Esophagus muscularis mucosa (tissue), 4 donors: Measurements from ENCODE around the gene TAC4. TPM values are rescaled to one million over a fixed set of nuclear protein-coding genes. Genes with fewer than 3 reads are reported as not detected.

Experiments used
- DNase-seq: peaks from one replicate; pipeline ENCODE4 v3.0.0-alpha.2; 2017; ENCODE audit errors: extremely low spot score
- H3K27ac ChIP-seq, 4 donors: fragments of 200-600 bp; sonication (generic); replicated peaks in 1 of 4; 1 replicate in 3 of 4; 2 replicates in 1 of 4; pipeline ENCODE4 v1.5.1; 2016 to 2019; ENCODE audit warnings: mild to moderate bottlenecking in 1 of 4
- H3K27me3 ChIP-seq, 4 donors: fragments of 200-600 bp; sonication (generic); one replicate each; pipeline versions ENCODE4 v1.5.1 to v1.6.0; 2016 to 2019
- H3K36me3 ChIP-seq, 4 donors: fragments of 200-600 bp; sonication (generic); one replicate each; pipeline ENCODE4 v1.5.1; 2016 to 2019
- H3K4me1 ChIP-seq, 4 donors: fragments of 200-600 bp; sonication (generic); one replicate each; pipeline ENCODE4 v1.5.1; 2016 to 2019
- H3K4me3 ChIP-seq, 4 donors: fragments of 200-600 bp; sonication (generic); 1 replicate in 2 of 4; 2 replicates in 2 of 4; pipeline ENCODE4 v1.5.1; 2016 to 2019; ENCODE audit warnings: mild to moderate bottlenecking in 4 of 4, moderate library complexity in 1 of 4
- H3K9me3 ChIP-seq, 4 donors: fragments of 200-600 bp; sonication (generic); 1 replicate in 3 of 4; 2 replicates in 1 of 4; pipeline ENCODE4 v1.5.1; 2016 to 2019
- EP300 ChIP-seq: sonication (generic); formaldehyde crosslinking; IDR thresholded peaks from one replicate; pipeline ENCODE4 v1.6.1; 2017; ENCODE audit warnings: antibody characterized with exemption
- POLR2A ChIP-seq: fragments of 450-650 bp; IDR thresholded peaks from one replicate; pipeline ENCODE4 v1.6.1; 2017; ENCODE audit warnings: antibody characterized with exemption, moderate library complexity, mild to moderate bottlenecking, low read depth
- POLR2AphosphoS5 ChIP-seq, 2 donors: sonication (generic); formaldehyde crosslinking; IDR thresholded peaks; one replicate each; pipeline ENCODE4 v1.6.1; 2017; ENCODE audit warnings: antibody characterized with exemption in 2 of 2
- WGBS: methylation state at CpG from one replicate; pipeline ENCODE4 v1.1.5; 2018; 5-methylcytosine and 5-hydroxymethylcytosine counted together
- intact Hi-C: fragments of 100-400 bp; cut with DNase I; formaldehyde crosslinking; loops from one replicate; pipeline ENCODE4 v1.15.1; 2023
- total RNA-seq, 4 donors: library from RNA; depleted of rRNA; stranded (reverse); fragments of >200 nt; gene quantifications; one replicate each; pipeline versions ENCODE4 v1.1.0 to v1.2.1, GENCODE V29; 2016
- TF ChIP-seq, protein P1 (sequence below), 3 experiments: fragments of 200-600 bp in 2 of 3; fragments of 450-650 bp in 1 of 3; sonication (generic) in 2 of 3; IDR thresholded peaks; one replicate each; pipeline ENCODE4 v1.5.1; 2017 to 2019; ENCODE audit warnings: antibody characterized with exemption in 3 of 3, mild to moderate bottlenecking in 2 of 3, moderate library complexity in 1 of 3

TAC4 gene
- total RNA-seq, 4 donors from 2014 or later: not detected

DNA sequence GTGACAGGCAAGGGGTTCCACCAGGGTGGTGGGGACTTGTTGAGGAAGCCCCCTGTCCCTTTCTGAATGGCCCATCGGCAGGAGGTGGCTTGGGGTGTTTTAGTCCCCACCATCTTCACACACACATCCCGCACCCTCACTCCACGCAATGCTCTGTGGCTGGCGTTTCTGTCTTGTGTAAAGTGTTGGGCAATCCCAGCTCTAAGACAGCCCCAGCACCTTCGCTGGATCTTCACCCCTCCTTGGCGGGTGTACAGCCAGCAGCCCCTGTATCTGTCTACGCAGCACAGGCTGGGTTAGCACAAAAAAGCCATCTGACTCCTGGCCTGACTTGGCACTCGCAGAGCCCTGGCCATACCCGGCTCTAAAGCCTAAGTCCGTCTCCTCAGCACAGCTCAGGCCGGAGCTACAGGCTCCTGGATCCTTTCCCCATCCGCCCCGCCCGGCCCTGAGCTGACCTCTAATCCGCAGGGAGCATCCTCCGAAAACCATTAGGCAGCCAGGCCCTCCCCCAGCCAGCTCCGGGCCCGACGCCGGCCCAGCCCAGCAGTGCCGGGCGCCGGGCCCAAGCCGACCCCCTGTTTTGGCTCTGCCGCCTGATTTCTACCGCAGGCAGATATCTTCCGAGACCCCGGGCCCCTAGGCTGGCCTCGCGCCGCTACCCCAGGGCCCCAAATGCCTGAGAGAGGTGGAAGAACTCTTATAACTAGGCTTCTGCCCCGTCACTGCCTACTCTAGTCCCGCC lies 42.4 kb upstream of the TAC4 start:
- no peak overlapping the region for H3K4me3 ChIP-seq
- DNase-seq: no peak
- peaks cover 0 to 13% (median 8%) of the 10 kb centered on the region in 4 donors for H3K4me1 ChIP-seq
- TF ChIP-seq, protein P1, sequence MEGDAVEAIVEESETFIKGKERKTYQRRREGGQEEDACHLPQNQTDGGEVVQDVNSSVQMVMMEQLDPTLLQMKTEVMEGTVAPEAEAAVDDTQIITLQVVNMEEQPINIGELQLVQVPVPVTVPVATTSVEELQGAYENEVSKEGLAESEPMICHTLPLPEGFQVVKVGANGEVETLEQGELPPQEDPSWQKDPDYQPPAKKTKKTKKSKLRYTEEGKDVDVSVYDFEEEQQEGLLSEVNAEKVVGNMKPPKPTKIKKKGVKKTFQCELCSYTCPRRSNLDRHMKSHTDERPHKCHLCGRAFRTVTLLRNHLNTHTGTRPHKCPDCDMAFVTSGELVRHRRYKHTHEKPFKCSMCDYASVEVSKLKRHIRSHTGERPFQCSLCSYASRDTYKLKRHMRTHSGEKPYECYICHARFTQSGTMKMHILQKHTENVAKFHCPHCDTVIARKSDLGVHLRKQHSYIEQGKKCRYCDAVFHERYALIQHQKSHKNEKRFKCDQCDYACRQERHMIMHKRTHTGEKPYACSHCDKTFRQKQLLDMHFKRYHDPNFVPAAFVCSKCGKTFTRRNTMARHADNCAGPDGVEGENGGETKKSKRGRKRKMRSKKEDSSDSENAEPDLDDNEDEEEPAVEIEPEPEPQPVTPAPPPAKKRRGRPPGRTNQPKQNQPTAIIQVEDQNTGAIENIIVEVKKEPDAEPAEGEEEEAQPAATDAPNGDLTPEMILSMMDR (IDR thresholded peaks at IDR 0.05): no peak
- TF ChIP-seq POLR2AphosphoS5 (IDR thresholded peaks at IDR 0.05) (no peak), POLR2A (no peak), EP300 (no peak)
- intact Hi-C loops: no loop called here
- H3K27ac ChIP-seq: no peak overlapping the region
- WGBS: 42% methylated on average over 27 of the region's 33 CpGs
- peaks cover 0 to 95% (median 7%) of the 10 kb centered on the region in 4 donors for H3K27me3 ChIP-seq
- no peaks in the 10 kb centered on the region for H3K9me3 ChIP-seq
- no peaks in the 10 kb centered on the region for H3K36me3 ChIP-seq

DNA sequence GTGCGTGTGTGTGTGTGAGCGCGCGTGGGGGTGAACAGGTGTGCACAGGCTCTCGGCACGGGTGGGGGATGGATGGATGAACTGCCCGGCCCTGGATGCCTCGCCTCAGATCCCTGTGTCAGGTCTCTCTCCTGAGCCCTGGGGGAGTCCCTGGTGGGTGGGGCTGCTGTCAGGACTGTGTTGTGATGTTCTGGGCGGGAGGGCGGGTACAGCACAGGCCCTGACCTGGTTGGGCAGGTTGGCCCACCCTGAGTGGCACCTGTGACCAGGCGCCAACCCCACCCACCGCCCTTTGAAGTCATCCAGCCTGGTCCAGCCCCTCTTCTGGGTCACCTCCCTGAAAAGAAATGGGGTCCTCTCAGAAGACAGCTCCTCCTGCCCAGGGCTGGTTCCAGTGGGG lies 41.6 kb upstream of the TAC4 start:
- H3K27me3 ChIP-seq: peaks cover 0 to 91% (median 7%) of the 10 kb centered on the region in 4 donors
- H3K27ac ChIP-seq: no peak overlapping the region
- no peaks in the 10 kb centered on the region for H3K9me3 ChIP-seq

DNA sequence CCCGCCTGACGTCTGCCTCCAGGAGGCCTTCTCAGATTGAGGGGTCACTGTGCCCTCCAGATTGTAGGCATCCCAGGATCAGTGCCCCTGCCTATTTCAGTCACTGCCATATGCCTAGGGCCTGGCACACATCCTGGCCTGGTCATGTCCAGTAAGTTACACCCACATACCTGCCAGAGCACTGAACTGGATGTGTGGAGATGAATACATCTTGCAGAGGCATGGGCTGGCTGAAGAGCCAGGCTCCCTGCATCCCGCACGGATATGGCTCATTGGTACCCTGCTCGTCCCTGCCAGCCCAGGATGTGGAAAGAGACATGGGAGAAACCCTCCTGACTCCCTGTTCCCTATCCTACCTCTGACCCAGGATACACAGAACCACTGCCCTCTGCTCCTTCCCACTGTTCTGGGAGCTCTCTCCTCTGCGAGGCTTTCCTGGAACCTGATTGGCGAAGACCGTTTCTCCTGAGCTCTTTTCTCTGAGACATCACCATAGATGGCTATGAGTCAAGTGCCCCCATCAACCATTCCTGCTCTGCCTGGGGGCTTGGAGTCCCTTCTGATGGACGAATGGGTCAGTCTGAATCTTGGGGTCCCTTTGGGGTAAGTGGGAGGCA lies 40.0 kb upstream of the TAC4 start:
- intact Hi-C loops: no loop called here
- TF ChIP-seq, protein P1 (IDR thresholded peaks at IDR 0.05): no peak
- TF ChIP-seq EP300 (no peak), POLR2A (no peak), POLR2AphosphoS5 (IDR thresholded peaks at IDR 0.05) (no peak)
- Histone ChIP-seq H3K4me1 (peaks cover 0 to 13% (median 8%) of the 10 kb centered on the region in 4 donors), H3K27me3 (peaks cover 0 to 87% (median 7%) of the 10 kb centered on the region in 4 donors), H3K27ac (no peak overlapping the region), H3K4me3 (no peak overlapping the region), H3K36me3 (no peaks in the 10 kb centered on the region), H3K9me3 (no peaks in the 10 kb centered on the region)
- 82% methylated on average over 9 of the region's 9 CpGs for WGBS
- no peak for DNase-seq

More for the DNA sequence above, 41.6 kb upstream of the TAC4 start:
- Histone ChIP-seq H3K4me1 (peaks cover 0 to 13% (median 8%) of the 10 kb centered on the region in 4 donors), H3K4me3 (no peak overlapping the region), H3K36me3 (no peaks in the 10 kb centered on the region)
- intact Hi-C loops: no loop called here
- TF ChIP-seq POLR2AphosphoS5 (IDR thresholded peaks at IDR 0.05): no peak
- TF ChIP-seq EP300: no peak
- TF ChIP-seq, protein P1 (IDR thresholded peaks at IDR 0.05): no peak
- TF ChIP-seq POLR2A: no peak
- no peak for DNase-seq
- 93% methylated on average over 8 of the region's 12 CpGs for WGBS

DNA sequence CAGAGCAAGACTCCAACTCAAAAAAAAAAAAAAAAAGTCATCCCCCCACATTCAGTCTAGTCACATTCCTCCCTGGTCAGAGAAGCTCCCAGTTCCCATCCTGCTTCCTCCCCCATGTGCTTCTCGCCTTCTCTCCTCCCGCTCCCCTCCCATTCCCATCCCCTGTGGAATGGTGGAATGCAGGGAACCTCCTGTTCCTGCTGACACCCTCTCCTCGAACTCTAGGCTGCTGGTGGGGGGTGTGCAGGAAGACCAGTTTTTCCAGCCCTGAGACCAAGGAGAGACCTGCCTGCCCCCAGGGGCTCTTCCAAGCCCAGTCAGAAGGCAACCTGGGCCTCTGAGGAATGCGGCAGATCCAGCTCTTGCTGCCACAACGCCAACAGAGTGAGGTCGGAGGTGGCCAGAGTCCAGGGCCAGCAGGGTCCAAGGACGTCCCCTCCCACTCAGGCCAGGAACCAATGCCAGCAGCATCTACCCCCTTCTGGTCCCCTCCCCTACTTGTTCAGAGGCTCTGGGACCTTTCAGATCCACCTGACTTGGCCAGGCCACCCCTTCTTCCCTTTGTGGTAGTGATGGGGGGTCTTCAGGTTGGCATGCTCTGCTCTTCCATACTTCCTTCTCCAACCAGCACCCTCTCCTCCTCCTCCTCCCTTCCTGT lies 39.3 kb upstream of the TAC4 start:
- Histone ChIP-seq H3K4me1 (peaks cover 0 to 13% (median 8%) of the 10 kb centered on the region in 4 donors), H3K4me3 (no peak overlapping the region), H3K36me3 (no peaks in the 10 kb centered on the region), H3K27me3 (peaks cover 0 to 86% (median 7%) of the 10 kb centered on the region in 4 donors), H3K9me3 (no peaks in the 10 kb centered on the region), H3K27ac (no peak overlapping the region)
- DNase-seq: no peak
- TF ChIP-seq POLR2AphosphoS5 (IDR thresholded peaks at IDR 0.05) (no peak), EP300 (no peak), POLR2A (no peak)
- TF ChIP-seq, protein P1 (IDR thresholded peaks at IDR 0.05): no peak
- 80% methylated on average over 3 of the region's 7 CpGs for WGBS
- intact Hi-C loops: no loop called here
